GM23248 (cell line): ENCODE data around the gene FILIP1L.

ENCODE experiments used
- EZH2 ChIP-seq: fragments of 200-600 bp; sonication (generic); IDR thresholded peaks from 2 replicates; pipeline ENCODE4 v1.6.1; 2018; ENCODE audit warnings: antibody characterized with exemption, mild to moderate bottlenecking; ENCODE audit not compliant: insufficient read depth, poor library complexity, severe bottlenecking
- EZH2phosphoT487 ChIP-seq: fragments of 200-600 bp; sonication (generic); IDR thresholded peaks from 2 replicates; pipeline ENCODE4 v1.6.1; 2018; ENCODE audit warnings: antibody characterized with exemption, moderate library complexity, mild to moderate bottlenecking, low read depth; ENCODE audit not compliant: insufficient read depth

GRCh38 chr3:99967796-99968195, 146.5 kb downstream of the FILIP1L start:
- TF ChIP-seq EZH2phosphoT487 (no peak), EZH2 (no peak)
